IPS-NIHi11 (cell line): Measurements from ENCODE around the gene PGAM2.
A peak's percentile ranks its signal among the peaks of the same experiment; 100 is the strongest.

ENCODE experiments used
- DNase-seq: peaks from one replicate; pipeline ENCODE4 v3.0.0; 2012; ENCODE audit warnings: mixed read lengths, low spot score

PGAM2 gene

GRCh38 chr7:44065431-44066110 is at the start of gene PGAM2:
TSS of gene PGAM2 (minus strand) at chr7:44065567. CDS start at chr7:44065529, 38 bp downstream.
- peak; percentile 72 for DNase-seq

GRCh38 chr7:44114586-44115310 is 49.4 kb upstream of the PGAM2 start:
- no peak for DNase-seq

GRCh38 chr7:44113764-44114354 is 48.5 kb upstream of the PGAM2 start:
- DNase-seq: no peak

- DNase-seq: no peak
These were observed 47.8 kb upstream of the PGAM2 start for GRCh38 chr7:44112997-44113763.

- peak; percentile 57 for DNase-seq
These were observed 47.0 kb upstream of the PGAM2 start for GRCh38 chr7:44112231-44112996.

- DNase-seq: no peak
These were observed 46.4 kb upstream of the PGAM2 start for GRCh38 chr7:44111761-44112160.

GRCh38 chr7:44110719-44111635 is 45.6 kb upstream of the PGAM2 start:
- DNase-seq: no peak

GRCh38 chr7:44109991-44110390 is 44.6 kb upstream of the PGAM2 start:
- DNase-seq: no peak

- DNase-seq: peak; percentile 35
These were observed 43.7 kb upstream of the PGAM2 start for GRCh38 chr7:44108768-44109750.

- no peak for DNase-seq
These were observed 42.8 kb upstream of the PGAM2 start for GRCh38 chr7:44107961-44108767.

- DNase-seq: no peak
These were observed 42.0 kb upstream of the PGAM2 start for GRCh38 chr7:44107116-44107960.

- no peak for DNase-seq
These were observed 41.1 kb upstream of the PGAM2 start for GRCh38 chr7:44106311-44107065.

GRCh38 chr7:44105832-44106231 is 40.5 kb upstream of the PGAM2 start:
- no peak for DNase-seq

- peak; percentile 55 for DNase-seq
These were observed 39.7 kb upstream of the PGAM2 start for GRCh38 chr7:44104860-44105771.
